Activated CD4-positive, alpha-beta T cell treated with anti-CD3 and anti-CD28 coated beads for 24 hours (primary cell): ENCODE data around the gene KLK13.

Experiments used
- DNase-seq, 2 donors: peaks; one replicate each; pipeline ENCODE4 v3.0.0-alpha.2; 2020; ENCODE audit warnings: low read depth in 2 of 2

The KLK13 gene

GRCh38 chr19:51019544-51019925 is 45.4 kb downstream of the KLK13 start, which contains the start of gene KLK10:
Gene KLK10 (minus strand): TSS chr19:51019709. CDS start chr19:51019130, 579 bp downstream.
- no peak for DNase-seq

GRCh38 chr19:51018745-51019543 is 45.9 kb downstream of the KLK13 start:
- DNase-seq = no peak

GRCh38 chr19:51016798-51017683 is 47.9 kb downstream of the KLK13 start:
- peak; percentile 39 to 62 for DNase-seq

GRCh38 chr19:51015691-51016267 is 49.1 kb downstream of the KLK13 start:
- no peak for DNase-seq

GRCh38 chr19:51014242-51014641 is 50.6 kb downstream of the KLK13 start:
- no peak for DNase-seq

GRCh38 chr19:51012661-51013190 is 52.2 kb downstream of the KLK13 start:
- DNase-seq = no peak

GRCh38 chr19:51010066-51010795 is 54.7 kb downstream of the KLK13 start:
- DNase-seq = no peak

GRCh38 chr19:51009061-51009891 is 55.6 kb downstream of the KLK13 start:
- no peak for DNase-seq

GRCh38 chr19:51007488-51007887 is 57.4 kb downstream of the KLK13 start:
- DNase-seq = no peak

GRCh38 chr19:51006406-51006805 is 58.5 kb downstream of the KLK13 start:
- DNase-seq = no peak
